ENCODE measurements around the gene NEU3. TPM values are rescaled to one million over a fixed set of nuclear protein-coding genes. Genes with fewer than 3 reads are reported as not detected.
"Not testable (repeated sequence)": the region's sequence is repeated elsewhere in the genome, so short reads cannot be mapped to it uniquely, and the experiment has no call there.

NEU3 gene
- total and polyA plus RNA-seq, 2 donors (not counting 1 experiment from before 2014, with no cell fraction given), result 17.0 to 17.4 TPM

DNA sequence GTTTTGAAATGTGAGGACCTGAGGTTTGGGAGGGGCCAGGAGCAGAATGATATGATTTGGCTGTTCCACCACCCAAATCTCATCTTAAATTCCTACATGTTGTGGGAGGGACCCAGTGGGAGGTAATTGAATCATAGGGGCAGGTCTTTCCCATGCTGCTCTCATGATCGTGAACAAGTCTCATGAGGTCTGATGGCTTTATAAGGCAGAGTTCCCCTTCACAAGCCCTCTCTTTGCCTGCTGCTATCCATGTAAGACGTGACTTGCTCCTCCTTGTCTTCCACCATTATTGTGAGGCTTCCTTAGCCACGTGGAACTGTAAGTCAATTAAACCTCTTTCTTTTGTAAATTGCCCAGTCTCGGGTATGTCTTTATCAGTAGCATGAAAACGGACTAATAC, 31.6 kb downstream of the NEU3 start:
- H3K27ac ChIP-seq (ENCODE audit: low read length in 2 of 2); H3K9me3 Mint-ChIP-seq (ENCODE audit: insufficient read depth); DNase-seq; H4K20me1 ChIP-seq (ENCODE audit: control insufficient read depth, insufficient read depth, low read length, poor library complexity, severe bottlenecking); ATAC-seq (ENCODE audit: low read depth); H3K4me3 Mint-ChIP-seq; H3K27ac Mint-ChIP-seq; H3K27me3 ChIP-seq (replicated peaks in 1 of 4; ENCODE audit: control extremely low read depth in 1 of 4, control insufficient read depth in 3 of 4, insufficient read depth in 4 of 4, low read length in 3 of 4); H3K4me2 ChIP-seq (replicated peaks; ENCODE audit: low read depth, low read length, poor library complexity, severe bottlenecking); H3K79me2 ChIP-seq (ENCODE audit: control insufficient read depth, insufficient read depth, low read length); H3K36me3 ChIP-seq (replicated peaks in 1 of 2; ENCODE audit: control extremely low read depth in 1 of 2, control insufficient read depth in 1 of 2, extremely low read depth in 1 of 2, insufficient read depth in 2 of 2, low read length in 1 of 2); H3K9me3 ChIP-seq (ENCODE audit: control extremely low read depth in 1 of 3, control insufficient read depth in 2 of 3, insufficient read depth in 1 of 3, low read length in 2 of 3); H3K4me3 ChIP-seq (ENCODE audit: control extremely low read depth in 1 of 5, extremely low read depth in 1 of 5, insufficient read depth in 1 of 5, low read depth in 2 of 5, low read length in 4 of 5); POLR2A ChIA-PET; H3K4me1 Mint-ChIP-seq; H2AFZ ChIP-seq (ENCODE audit: insufficient read depth, low read depth, low read length, poor library complexity, severe bottlenecking); H3K27me3 Mint-ChIP-seq; H3K9ac ChIP-seq (ENCODE audit: low read length); intact Hi-C loops (cut with micrococcal nuclease); H3K4me1 ChIP-seq (ENCODE audit: control insufficient read depth in 2 of 2, insufficient read depth in 2 of 2, low read length in 2 of 2): not testable (repeated sequence)
- CTCF ChIA-PET, result interaction anchor here (1.0 to 17.2 kb wide), 3 partner anchors 9 to 94 kb away, joined by 3 to 235 read pairs (median 4); no protein-coding TSS in a partner anchor
- WGBS (ENCODE audit: insufficient coverage), result 93% methylated on average over 3 of the region's 5 CpGs

- Mint-ChIP-seq H3K27me3 (no peaks in the 10 kb centered on the region), H3K27ac (no peak overlapping the region), H3K4me1 (no peaks in the 10 kb centered on the region), H3K4me3 (no peak overlapping the region), H3K9me3 (ENCODE audit: insufficient read depth) (no peaks in the 10 kb centered on the region)
- WGBS (ENCODE audit: insufficient coverage), result 100% methylated on average over 2 of the region's 3 CpGs
- no peak overlapping the region for H3K4me2 ChIP-seq (replicated peaks; ENCODE audit: low read depth, low read length, poor library complexity, severe bottlenecking)
- DNase-seq (no peak), ATAC-seq (ENCODE audit: low read depth) (no peak)
- H3K27me3 ChIP-seq (replicated peaks in 1 of 4; ENCODE audit: control extremely low read depth in 1 of 4, control insufficient read depth in 3 of 4, insufficient read depth in 4 of 4, low read length in 3 of 4), result no peaks in the 10 kb centered on the region
- ChIA-PET POLR2A (no interaction called here), CTCF (interaction anchor here (0.6 to 17.2 kb wide), 21 partner anchors 9 to 258 kb away, joined by 3 to 235 read pairs (median 4); no protein-coding TSS in a partner anchor)
- intact Hi-C loops (cut with micrococcal nuclease), result no loop called here
- no peaks in the 10 kb centered on the region for H3K36me3 ChIP-seq (replicated peaks in 1 of 2; ENCODE audit: control extremely low read depth in 1 of 2, control insufficient read depth in 1 of 2, extremely low read depth in 1 of 2, insufficient read depth in 2 of 2, low read length in 1 of 2)
- no peaks in the 10 kb centered on the region for H4K20me1 ChIP-seq (ENCODE audit: control insufficient read depth, insufficient read depth, low read length, poor library complexity, severe bottlenecking)
- peaks cover 0 to 8% (median 0%) of the 10 kb centered on the region in 3 donors for H3K9me3 ChIP-seq (ENCODE audit: control extremely low read depth in 1 of 3, control insufficient read depth in 2 of 3, insufficient read depth in 1 of 3, low read length in 2 of 3)
- H2AFZ ChIP-seq (ENCODE audit: insufficient read depth, low read depth, low read length, poor library complexity, severe bottlenecking), result no peak overlapping the region
- H3K79me2 ChIP-seq (ENCODE audit: control insufficient read depth, insufficient read depth, low read length), result no peaks in the 10 kb centered on the region
- no peak overlapping the region for H3K27ac ChIP-seq (ENCODE audit: low read length in 2 of 2)
- no peaks in the 10 kb centered on the region for H3K4me1 ChIP-seq (ENCODE audit: control insufficient read depth in 2 of 2, insufficient read depth in 2 of 2, low read length in 2 of 2)
- TF ChIP-seq, protein P1, sequence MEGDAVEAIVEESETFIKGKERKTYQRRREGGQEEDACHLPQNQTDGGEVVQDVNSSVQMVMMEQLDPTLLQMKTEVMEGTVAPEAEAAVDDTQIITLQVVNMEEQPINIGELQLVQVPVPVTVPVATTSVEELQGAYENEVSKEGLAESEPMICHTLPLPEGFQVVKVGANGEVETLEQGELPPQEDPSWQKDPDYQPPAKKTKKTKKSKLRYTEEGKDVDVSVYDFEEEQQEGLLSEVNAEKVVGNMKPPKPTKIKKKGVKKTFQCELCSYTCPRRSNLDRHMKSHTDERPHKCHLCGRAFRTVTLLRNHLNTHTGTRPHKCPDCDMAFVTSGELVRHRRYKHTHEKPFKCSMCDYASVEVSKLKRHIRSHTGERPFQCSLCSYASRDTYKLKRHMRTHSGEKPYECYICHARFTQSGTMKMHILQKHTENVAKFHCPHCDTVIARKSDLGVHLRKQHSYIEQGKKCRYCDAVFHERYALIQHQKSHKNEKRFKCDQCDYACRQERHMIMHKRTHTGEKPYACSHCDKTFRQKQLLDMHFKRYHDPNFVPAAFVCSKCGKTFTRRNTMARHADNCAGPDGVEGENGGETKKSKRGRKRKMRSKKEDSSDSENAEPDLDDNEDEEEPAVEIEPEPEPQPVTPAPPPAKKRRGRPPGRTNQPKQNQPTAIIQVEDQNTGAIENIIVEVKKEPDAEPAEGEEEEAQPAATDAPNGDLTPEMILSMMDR (IDR thresholded peaks at IDR 0.05), result no peak
- TF ChIP-seq EZH2 (IDR thresholded peaks at IDR 0.05; ENCODE audit: borderline replicate concordance, insufficient read depth, low read depth, low read length, poor library complexity, severe bottlenecking), result no peak
- no peak overlapping the region for H3K4me3 ChIP-seq (ENCODE audit: control extremely low read depth in 1 of 5, extremely low read depth in 1 of 5, insufficient read depth in 1 of 5, low read depth in 2 of 5, low read length in 4 of 5)
- H3K9ac ChIP-seq (ENCODE audit: low read length), result no peak overlapping the region
Observed at GRCh38 chr11:75022296-75022695, 33.6 kb downstream of the NEU3 start.

Measured in B cell (primary cell).